A673 (cell line): ENCODE results near the gene NEDD9. TPM values are rescaled to one million over a fixed set of nuclear protein-coding genes. Genes with fewer than 3 reads are reported as not detected.

Source experiments
- BruUV-seq: library from RNA; stranded (reverse); fragments of 400-500 nt; replicated peaks from 2 replicates; lab custom pipeline; 2021; lab: Mats Ljungman, UMichigan
- CTCF ChIA-PET: fragments of 300-600 bp; sonication (Branson Sonifier 250); formaldehyde crosslinking; loops from one replicate; lab custom pipeline; 2022; ENCODE audit warnings: antibody characterized with exemption; lab: Charles Lee
- POLR2A ChIA-PET: fragments of 300-600 bp; sonication (Branson Sonifier 250); formaldehyde crosslinking; loops from one replicate; lab custom pipeline; 2022; ENCODE audit warnings: antibody characterized with exemption; ENCODE audit not compliant: low non-redundant PET; lab: Charles Lee
- DNase-seq: peaks from one replicate; pipeline ENCODE4 v3.0.0-alpha.2; 2015; ENCODE audit warnings: low spot score
- H3K27ac ChIP-seq: fragments of 200-600 bp; sonication (generic); 2 replicates; pipeline ENCODE4 v1.5.1; 2016; ENCODE audit warnings: mixed run types, low read depth, mild to moderate bottlenecking, mixed read lengths, antibody characterized with exemption, low read length; ENCODE audit not compliant: poor library complexity, severe bottlenecking
- H3K27me3 ChIP-seq: fragments of 200-600 bp; sonication (generic); replicated peaks from 2 replicates; pipeline ENCODE4 v1.6.1; 2017; ENCODE audit warnings: mixed run types, low read depth, mild to moderate bottlenecking, mixed read lengths, antibody characterized with exemption, low read length; ENCODE audit not compliant: insufficient read depth, poor library complexity
- H3K36me3 ChIP-seq: fragments of 200-600 bp; sonication (generic); 2 replicates; pipeline ENCODE4 v1.6.1; 2016; ENCODE audit warnings: mixed run types, mild to moderate bottlenecking, mixed read lengths, antibody characterized with exemption, low read length; ENCODE audit not compliant: insufficient read depth, poor library complexity, severe bottlenecking
- H3K4me1 ChIP-seq: fragments of 200-600 bp; sonication (generic); 2 replicates; pipeline ENCODE4 v1.6.1; 2017; ENCODE audit warnings: mixed run types, mild to moderate bottlenecking, mixed read lengths, antibody characterized with exemption, low read length; ENCODE audit not compliant: insufficient read depth, poor library complexity, severe bottlenecking
- H3K4me3 ChIP-seq: fragments of 200-600 bp; sonication (generic); 2 replicates; pipeline ENCODE4 v1.5.1; 2016; ENCODE audit warnings: low read depth, mixed run types, mild to moderate bottlenecking, mixed read lengths, low read length; ENCODE audit not compliant: poor library complexity, severe bottlenecking
- H3K9me3 ChIP-seq: fragments of 200-600 bp; sonication (generic); 2 replicates; pipeline ENCODE4 v1.6.1; 2016; ENCODE audit warnings: mixed run types, low read depth, mild to moderate bottlenecking, mixed read lengths, antibody characterized with exemption, low read length; ENCODE audit not compliant: poor library complexity, severe bottlenecking
- CTCF ChIP-seq: fragments of 300-800, 200-600 bp; sonication (generic); conservative IDR thresholded peaks from 2 replicates; pipeline ENCODE4 v1.5.1; 2017; ENCODE audit warnings: low read depth, mild to moderate bottlenecking, antibody characterized with exemption, low read length, moderate library complexity, mixed read lengths
- EZH2 ChIP-seq: fragments of 200-600 bp; sonication (generic); IDR thresholded peaks from 2 replicates; pipeline ENCODE4 v1.6.1; 2017; ENCODE audit warnings: borderline replicate concordance, low read depth, mild to moderate bottlenecking, mixed read lengths, antibody characterized with exemption, low read length; ENCODE audit not compliant: poor library complexity, severe bottlenecking
- intact Hi-C: fragments of 100-400 bp; cut with micrococcal nuclease; formaldehyde crosslinking; loops from one replicate; pipeline ENCODE4 v1.10.0; 2022; ENCODE audit not compliant: unreplicated experiment
- total RNA-seq: library from RNA; stranded (reverse); gene quantifications from 2 replicates; pipeline ENCODE4 v1.2.3, GENCODE V29; 2021

NEDD9 gene
- total RNA-seq, 1 experiment from 2014 or later: 6.6 TPM

- ChIA-PET POLR2A (no interaction called here), CTCF (no interaction called here)
- no peak for TF ChIP-seq CTCF
- TF ChIP-seq EZH2: no peak
- no peak for DNase-seq
- intact Hi-C loops: no loop called here
- no peaks in the 10 kb centered on the region for H3K9me3 ChIP-seq
- no peak overlapping the region for H3K27ac ChIP-seq
- no peaks in the 10 kb centered on the region for H3K36me3 ChIP-seq
- H3K27me3 ChIP-seq: no peaks in the 10 kb centered on the region
- BruUV-seq: no TSS peak
- no peak overlapping the region for H3K4me3 ChIP-seq
- H3K4me1 ChIP-seq: peaks cover 4% of the 10 kb centered on the region
Measured at GRCh38 chr6:11188161-11188915, 44.1 kb downstream of the NEDD9 start.

GRCh38 chr6:11187301-11187700 is 45.2 kb downstream of the NEDD9 start:
- Histone ChIP-seq H3K36me3 (no peaks in the 10 kb centered on the region), H3K9me3 (no peaks in the 10 kb centered on the region), H3K4me3 (no peak overlapping the region), H3K27me3 (no peaks in the 10 kb centered on the region), H3K27ac (no peak overlapping the region), H3K4me1 (peaks cover 4% of the 10 kb centered on the region)
- no peak for DNase-seq
- no TSS peak for BruUV-seq
- POLR2A ChIA-PET: no interaction called here
- CTCF ChIA-PET: no interaction called here
- no peak for TF ChIP-seq EZH2
- TF ChIP-seq CTCF: no peak
- intact Hi-C loops: no loop called here

GRCh38 chr6:11185204-11185842 is 47.1 kb downstream of the NEDD9 start:
- Histone ChIP-seq H3K4me3 (no peak overlapping the region), H3K27ac (no peak overlapping the region), H3K27me3 (no peaks in the 10 kb centered on the region), H3K9me3 (no peaks in the 10 kb centered on the region), H3K4me1 (no peaks in the 10 kb centered on the region), H3K36me3 (no peaks in the 10 kb centered on the region)
- no peak for TF ChIP-seq CTCF
- TF ChIP-seq EZH2: no peak
- CTCF ChIA-PET: no interaction called here
- no TSS peak for BruUV-seq
- DNase-seq: no peak
- intact Hi-C loops: no loop called here
- POLR2A ChIA-PET: no interaction called here
